Measurements from ENCODE around the gene SLC9A4. TPM values are rescaled to one million over a fixed set of nuclear protein-coding genes. Genes with fewer than 3 reads are reported as not detected.

The SLC9A4 gene
- total RNA-seq, 1 donor from 2014 or later = not detected

DNA sequence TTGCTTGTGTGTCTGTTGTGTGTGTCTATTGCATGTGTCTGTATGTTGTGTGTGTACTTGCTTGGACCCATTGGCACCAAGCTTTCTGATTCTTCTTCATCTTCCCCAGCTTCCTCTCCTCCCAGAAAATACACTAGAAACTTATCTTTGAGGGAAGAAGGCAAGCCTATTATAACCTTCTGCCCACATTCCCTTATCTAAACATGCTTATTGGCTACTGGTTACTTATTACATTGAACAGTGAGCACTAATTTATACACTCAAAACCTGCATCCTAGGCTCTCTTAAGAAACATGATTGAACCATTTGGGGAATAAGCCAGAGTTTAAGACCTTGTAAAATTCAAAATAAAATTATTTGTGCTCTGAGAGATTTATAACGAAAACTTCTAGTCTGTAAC is 26.5 kb downstream of the SLC9A4 start:
- no peaks in the 10 kb centered on the region for H3K4me1 ChIP-seq
- no peak for TF ChIP-seq CTCF (IDR thresholded peaks at IDR 0.05)
- no peaks in the 10 kb centered on the region for H3K36me3 ChIP-seq
- no peaks in the 10 kb centered on the region for H3K27me3 ChIP-seq (ENCODE audit: low read depth)
- no peak overlapping the region for H3K27ac ChIP-seq
- H3K4me3 ChIP-seq = no peak overlapping the region
- no peaks in the 10 kb centered on the region for H3K9me3 ChIP-seq
- intact Hi-C loops (cut with DNase I) = no loop called here
- no peak for ATAC-seq
- DNase-seq = no peak

GRCh38 chr2:102502576-102502975 is 29.6 kb downstream of the SLC9A4 start:
- DNase-seq (no peak), ATAC-seq (no peak)
- H3K36me3 ChIP-seq = no peaks in the 10 kb centered on the region
- H3K4me3 ChIP-seq = no peak overlapping the region
- TF ChIP-seq CTCF (IDR thresholded peaks at IDR 0.05) = no peak
- H3K27me3 ChIP-seq (ENCODE audit: low read depth) = no peaks in the 10 kb centered on the region
- H3K9me3 ChIP-seq = no peaks in the 10 kb centered on the region
- intact Hi-C loops (cut with DNase I) = no loop called here
- no peaks in the 10 kb centered on the region for H3K4me1 ChIP-seq
- H3K27ac ChIP-seq = no peak overlapping the region

GRCh38 chr2:102504833-102505232 is 31.8 kb downstream of the SLC9A4 start:
- TF ChIP-seq CTCF (IDR thresholded peaks at IDR 0.05) = no peak
- Histone ChIP-seq H3K4me1 (no peaks in the 10 kb centered on the region), H3K4me3 (no peak overlapping the region), H3K27me3 (ENCODE audit: low read depth) (no peaks in the 10 kb centered on the region), H3K36me3 (no peaks in the 10 kb centered on the region), H3K27ac (no peak overlapping the region), H3K9me3 (no peaks in the 10 kb centered on the region)
- no peak for DNase-seq
- ATAC-seq = no peak
- intact Hi-C loops (cut with DNase I) = no loop called here

DNA sequence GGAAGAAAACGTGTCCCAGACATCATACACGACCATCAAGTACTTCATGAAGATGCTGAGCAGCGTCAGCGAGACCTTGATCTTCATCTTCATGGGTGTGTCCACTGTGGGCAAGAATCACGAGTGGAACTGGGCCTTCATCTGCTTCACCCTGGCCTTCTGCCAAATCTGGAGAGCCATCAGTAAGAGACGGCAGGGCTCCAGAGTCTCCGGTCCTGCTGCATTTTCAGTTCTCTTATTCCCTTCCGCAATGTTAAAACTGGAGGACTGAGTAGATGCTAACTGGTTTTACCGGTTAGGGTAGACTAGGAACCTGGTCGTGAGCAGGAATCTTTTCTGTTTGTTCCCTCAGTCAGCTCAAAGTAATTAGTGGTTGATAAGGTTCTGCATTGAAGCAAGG is 32.3 kb downstream of the SLC9A4 start:
- intact Hi-C loops (cut with DNase I) = no loop called here
- H3K4me3 ChIP-seq = no peak overlapping the region
- no peaks in the 10 kb centered on the region for H3K36me3 ChIP-seq
- DNase-seq = peak; percentile 54
- no peak for ATAC-seq
- H3K4me1 ChIP-seq = no peaks in the 10 kb centered on the region
- H3K27me3 ChIP-seq (ENCODE audit: low read depth) = no peaks in the 10 kb centered on the region
- no peak for TF ChIP-seq CTCF (IDR thresholded peaks at IDR 0.05)
- no peak overlapping the region for H3K27ac ChIP-seq
- H3K9me3 ChIP-seq = no peaks in the 10 kb centered on the region

GRCh38 chr2:102506743-102507142 is 33.7 kb downstream of the SLC9A4 start:
- ATAC-seq (no peak), DNase-seq (no peak)
- intact Hi-C loops (cut with DNase I) = no loop called here
- Histone ChIP-seq H3K27me3 (ENCODE audit: low read depth) (no peaks in the 10 kb centered on the region), H3K4me1 (no peaks in the 10 kb centered on the region), H3K9me3 (no peaks in the 10 kb centered on the region), H3K36me3 (no peaks in the 10 kb centered on the region), H3K27ac (no peak overlapping the region), H3K4me3 (no peak overlapping the region)
- TF ChIP-seq CTCF (IDR thresholded peaks at IDR 0.05) = no peak

- Histone ChIP-seq H3K27me3 (ENCODE audit: low read depth) (no peaks in the 10 kb centered on the region), H3K27ac (no peak overlapping the region), H3K4me3 (no peak overlapping the region), H3K36me3 (no peaks in the 10 kb centered on the region), H3K4me1 (no peaks in the 10 kb centered on the region), H3K9me3 (no peaks in the 10 kb centered on the region)
- peak; percentile 35 to 47 for ATAC-seq
- intact Hi-C loops (cut with DNase I) = no loop called here
- DNase-seq = no peak
- no peak for TF ChIP-seq CTCF (IDR thresholded peaks at IDR 0.05)
These were observed 35.8 kb downstream of the SLC9A4 start for GRCh38 chr2:102508863-102509262.
